ENCODE measurements around the gene NMNAT2.

- TF ChIP-seq, protein P1, sequence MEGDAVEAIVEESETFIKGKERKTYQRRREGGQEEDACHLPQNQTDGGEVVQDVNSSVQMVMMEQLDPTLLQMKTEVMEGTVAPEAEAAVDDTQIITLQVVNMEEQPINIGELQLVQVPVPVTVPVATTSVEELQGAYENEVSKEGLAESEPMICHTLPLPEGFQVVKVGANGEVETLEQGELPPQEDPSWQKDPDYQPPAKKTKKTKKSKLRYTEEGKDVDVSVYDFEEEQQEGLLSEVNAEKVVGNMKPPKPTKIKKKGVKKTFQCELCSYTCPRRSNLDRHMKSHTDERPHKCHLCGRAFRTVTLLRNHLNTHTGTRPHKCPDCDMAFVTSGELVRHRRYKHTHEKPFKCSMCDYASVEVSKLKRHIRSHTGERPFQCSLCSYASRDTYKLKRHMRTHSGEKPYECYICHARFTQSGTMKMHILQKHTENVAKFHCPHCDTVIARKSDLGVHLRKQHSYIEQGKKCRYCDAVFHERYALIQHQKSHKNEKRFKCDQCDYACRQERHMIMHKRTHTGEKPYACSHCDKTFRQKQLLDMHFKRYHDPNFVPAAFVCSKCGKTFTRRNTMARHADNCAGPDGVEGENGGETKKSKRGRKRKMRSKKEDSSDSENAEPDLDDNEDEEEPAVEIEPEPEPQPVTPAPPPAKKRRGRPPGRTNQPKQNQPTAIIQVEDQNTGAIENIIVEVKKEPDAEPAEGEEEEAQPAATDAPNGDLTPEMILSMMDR (IDR thresholded peaks at IDR 0.05; ENCODE audit: poor library complexity, severe bottlenecking) = no peak
- TF ChIP-seq MXI1 (conservative IDR thresholded peaks at IDR 0.05; ENCODE audit: poor library complexity, severe bottlenecking) (no peak), POLR2AphosphoS5 (IDR thresholded peaks at IDR 0.05) (no peak), TAF1 (IDR thresholded peaks at IDR 0.05; ENCODE audit: low read depth) (no peak), EZH2 (IDR thresholded peaks at IDR 0.05; ENCODE audit: borderline replicate concordance, insufficient read depth, low read length, poor library complexity, severe bottlenecking) (no peak), REST (IDR thresholded peaks at IDR 0.05; ENCODE audit: borderline replicate concordance) (no peak), SMC3 (conservative IDR thresholded peaks at IDR 0.05; ENCODE audit: poor library complexity) (no peak), RAD21 (conservative IDR thresholded peaks at IDR 0.05) (no peak), EP300 (conservative IDR thresholded peaks at IDR 0.05; ENCODE audit: poor library complexity, severe bottlenecking) (no peak)
These were observed 150.3 kb downstream of the NMNAT2 start for GRCh38 chr1:183267646-183268431.
